PFSK-1 (cell line): ENCODE results near the gene EEF1G.

Experiments used
- POLR2AphosphoS5 ChIP-seq: IDR thresholded peaks from 2 replicates; pipeline ENCODE4 v1.6.1; 2012; ENCODE audit warnings: low read depth, mild to moderate bottlenecking, control low read depth, low read length, moderate library complexity
- TF ChIP-seq, protein P1 (sequence below), 2 experiments: IDR thresholded peaks; 2 replicates each; pipeline versions ENCODE4 v1.6.1 to v1.8.0; 2011 to 2012; ENCODE audit warnings: low read depth in 2 of 2, low read length in 2 of 2, control low read depth in 1 of 2, inconsistent platforms in 1 of 2, mild to moderate bottlenecking in 1 of 2, moderate library complexity in 1 of 2; ENCODE audit not compliant: insufficient read depth in 1 of 2

DNA sequence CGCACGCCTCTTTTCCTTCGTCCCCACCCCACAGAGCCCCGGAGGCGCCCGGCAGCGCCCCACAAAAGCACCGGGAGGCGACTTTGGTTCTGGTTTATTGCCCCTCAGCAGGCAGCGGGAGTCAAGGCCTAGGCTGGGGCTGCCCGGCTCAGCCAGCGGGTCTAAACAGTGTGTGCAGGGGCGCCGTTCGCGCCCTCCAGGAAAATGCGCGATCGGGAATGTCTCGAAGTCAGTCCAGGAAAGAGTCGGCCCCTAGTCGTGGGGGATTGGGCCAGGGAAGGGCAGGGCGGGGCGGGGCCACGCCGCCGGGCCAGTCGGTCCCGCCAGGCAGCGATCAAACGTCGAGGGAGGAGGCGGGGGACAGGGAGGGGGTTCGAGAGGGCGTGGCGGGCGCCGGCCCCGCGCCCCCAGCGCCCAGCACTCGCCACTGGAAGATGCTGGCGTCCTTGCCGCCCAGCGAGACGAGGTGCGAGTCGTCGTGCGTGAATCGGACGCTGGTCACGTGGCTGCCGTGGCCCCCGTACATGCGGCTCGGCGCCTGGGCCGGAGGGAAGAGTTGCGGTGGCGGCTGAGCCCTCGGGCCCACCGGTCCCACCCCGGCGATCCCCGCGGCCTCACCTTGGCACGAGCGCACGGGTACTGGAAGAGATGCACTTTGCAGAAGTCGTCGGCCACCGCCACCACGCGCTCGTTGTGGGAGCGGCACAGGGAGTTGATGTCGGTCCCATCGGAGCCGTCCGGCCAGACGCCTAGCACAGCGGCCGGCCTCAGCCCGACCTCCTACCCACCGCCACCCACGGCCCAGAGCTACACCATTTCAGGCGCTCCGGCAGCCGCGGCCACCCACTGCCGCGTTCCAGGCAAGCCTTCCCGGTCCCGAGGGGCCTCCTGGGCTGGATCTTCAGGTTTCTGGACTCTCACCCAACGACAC is 28.7 kb upstream of the EEF1G start:
- TF ChIP-seq, protein P1, sequence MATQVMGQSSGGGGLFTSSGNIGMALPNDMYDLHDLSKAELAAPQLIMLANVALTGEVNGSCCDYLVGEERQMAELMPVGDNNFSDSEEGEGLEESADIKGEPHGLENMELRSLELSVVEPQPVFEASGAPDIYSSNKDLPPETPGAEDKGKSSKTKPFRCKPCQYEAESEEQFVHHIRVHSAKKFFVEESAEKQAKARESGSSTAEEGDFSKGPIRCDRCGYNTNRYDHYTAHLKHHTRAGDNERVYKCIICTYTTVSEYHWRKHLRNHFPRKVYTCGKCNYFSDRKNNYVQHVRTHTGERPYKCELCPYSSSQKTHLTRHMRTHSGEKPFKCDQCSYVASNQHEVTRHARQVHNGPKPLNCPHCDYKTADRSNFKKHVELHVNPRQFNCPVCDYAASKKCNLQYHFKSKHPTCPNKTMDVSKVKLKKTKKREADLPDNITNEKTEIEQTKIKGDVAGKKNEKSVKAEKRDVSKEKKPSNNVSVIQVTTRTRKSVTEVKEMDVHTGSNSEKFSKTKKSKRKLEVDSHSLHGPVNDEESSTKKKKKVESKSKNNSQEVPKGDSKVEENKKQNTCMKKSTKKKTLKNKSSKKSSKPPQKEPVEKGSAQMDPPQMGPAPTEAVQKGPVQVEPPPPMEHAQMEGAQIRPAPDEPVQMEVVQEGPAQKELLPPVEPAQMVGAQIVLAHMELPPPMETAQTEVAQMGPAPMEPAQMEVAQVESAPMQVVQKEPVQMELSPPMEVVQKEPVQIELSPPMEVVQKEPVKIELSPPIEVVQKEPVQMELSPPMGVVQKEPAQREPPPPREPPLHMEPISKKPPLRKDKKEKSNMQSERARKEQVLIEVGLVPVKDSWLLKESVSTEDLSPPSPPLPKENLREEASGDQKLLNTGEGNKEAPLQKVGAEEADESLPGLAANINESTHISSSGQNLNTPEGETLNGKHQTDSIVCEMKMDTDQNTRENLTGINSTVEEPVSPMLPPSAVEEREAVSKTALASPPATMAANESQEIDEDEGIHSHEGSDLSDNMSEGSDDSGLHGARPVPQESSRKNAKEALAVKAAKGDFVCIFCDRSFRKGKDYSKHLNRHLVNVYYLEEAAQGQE (IDR thresholded peaks at IDR 0.05; ENCODE audit: insufficient read depth in 1 of 2, low read depth in 2 of 2, low read length in 2 of 2): no peak
- TF ChIP-seq POLR2AphosphoS5: no peak
